Measurements from ENCODE around the gene GLIS2.

Gene GLIS2

DNA sequence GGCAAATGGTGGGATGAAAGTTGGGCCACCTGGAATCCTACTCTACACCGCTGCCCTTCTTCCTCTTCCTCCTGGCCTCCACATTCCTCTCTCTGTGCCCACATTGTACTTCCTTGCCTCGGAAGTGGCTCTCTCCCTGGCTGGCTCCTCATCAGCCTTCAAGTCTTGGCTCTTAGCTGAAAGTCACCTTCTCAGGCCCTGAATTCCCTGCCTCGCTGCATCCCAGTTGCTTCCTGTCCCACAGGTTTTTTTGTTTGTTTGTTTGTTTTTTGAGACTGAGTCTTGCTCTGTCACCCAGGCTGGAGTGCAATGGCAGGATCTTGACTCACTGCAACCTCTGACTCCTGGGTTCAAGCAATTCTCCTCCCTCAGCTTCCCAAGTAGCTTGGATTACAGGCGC lies 37.8 kb downstream of the GLIS2 start:
- no peak for DNase-seq

- DNase-seq = no peak
These were observed 38.9 kb downstream of the GLIS2 start for GRCh38 chr16:4354512-4355409.

- no peak for DNase-seq
These were observed 41.0 kb downstream of the GLIS2 start for GRCh38 chr16:4356820-4357219.

DNA sequence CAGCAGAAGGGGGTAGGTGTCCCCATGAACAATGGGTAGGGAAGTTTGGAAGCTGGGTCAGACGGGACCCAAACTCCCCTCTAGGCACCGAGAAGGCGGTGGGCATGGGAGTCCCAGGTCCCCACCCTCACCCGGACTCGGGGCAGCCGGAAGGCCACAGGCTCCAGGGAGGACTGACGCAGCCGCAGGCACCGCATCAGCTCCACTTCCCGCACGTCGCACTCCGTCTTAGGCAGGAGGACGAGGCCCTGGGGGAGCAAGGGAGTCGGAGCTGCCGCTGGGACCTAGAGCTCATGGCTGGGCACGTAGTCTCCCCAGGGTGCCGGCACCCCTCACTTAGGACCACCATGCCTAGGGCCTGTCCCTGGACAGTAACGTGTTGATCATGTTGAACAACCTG lies 42.4 kb downstream of the GLIS2 start:
- no peak for DNase-seq

- DNase-seq = peak in 1 of 2 experiments; percentile 59
These were observed 43.1 kb downstream of the GLIS2 start for GRCh38 chr16:4358831-4359561.

DNA sequence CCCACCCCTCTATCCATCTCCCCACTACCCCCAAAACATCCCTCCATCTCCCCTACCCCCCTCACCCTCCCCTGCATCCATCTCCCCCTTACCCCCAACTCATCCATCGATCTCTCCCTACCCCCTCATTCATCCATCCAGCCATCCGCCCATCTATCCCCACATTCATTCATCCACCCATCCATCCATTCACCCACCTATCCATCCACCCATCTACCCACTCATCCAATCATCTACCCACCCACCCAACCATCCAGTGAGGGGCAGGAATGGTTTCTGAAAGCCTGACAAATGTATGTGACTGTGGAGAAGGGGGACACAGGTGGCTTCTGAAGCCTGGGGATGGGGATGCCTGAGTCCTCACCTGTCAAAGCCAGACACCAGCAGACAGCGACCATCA lies 44.0 kb downstream of the GLIS2 start:
- no peak for DNase-seq

- peak in 1 of 2 experiments; percentile 60 for DNase-seq
These were observed 44.7 kb downstream of the GLIS2 start for GRCh38 chr16:4360538-4361021.

DNA sequence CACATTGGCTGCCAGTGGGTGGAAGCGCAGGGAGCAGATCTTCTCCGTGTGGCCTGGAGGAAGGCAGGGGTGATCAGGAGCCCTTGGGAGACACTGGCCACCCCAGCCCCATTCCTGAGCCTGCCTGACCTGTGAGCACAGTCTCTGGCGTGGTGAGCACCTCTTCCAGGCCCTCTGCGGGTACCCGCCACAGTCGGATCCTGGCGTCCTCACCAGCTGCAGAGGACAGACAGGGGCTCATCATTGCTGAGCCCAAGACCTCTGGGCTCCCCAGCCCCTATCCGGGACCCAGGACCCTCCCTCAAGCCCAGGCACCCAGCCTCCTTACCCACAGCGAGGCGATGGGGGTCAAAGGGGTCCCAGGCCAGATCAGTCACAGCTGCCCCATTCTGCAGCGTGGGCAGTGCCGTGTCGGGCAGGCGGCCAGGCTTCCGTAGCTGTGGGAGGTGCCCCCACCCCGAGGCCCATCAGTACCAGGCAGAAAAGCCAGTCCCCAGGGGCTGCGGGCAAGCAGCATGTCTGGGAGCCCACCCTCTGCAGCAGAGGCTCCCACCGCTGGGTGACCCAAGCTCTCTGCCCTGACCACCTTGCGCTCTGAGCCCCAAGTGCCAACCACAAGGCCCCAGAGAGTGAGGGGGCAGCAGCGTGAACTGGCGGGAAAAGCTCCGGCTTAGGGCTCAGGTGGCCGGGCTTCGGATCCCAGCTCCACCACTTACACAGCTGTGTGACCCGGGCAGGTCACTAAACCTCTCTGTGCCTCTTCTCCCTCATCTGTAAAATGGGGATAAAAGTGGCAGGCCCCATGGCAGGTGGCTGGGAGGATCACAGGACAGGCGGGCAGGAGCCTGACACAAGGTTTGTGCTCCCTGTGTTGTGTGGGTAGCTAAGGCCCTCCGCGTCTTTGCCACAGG lies 45.4 kb downstream of the GLIS2 start:
- no peak for DNase-seq

GRCh38 chr16:4361944-4362311 lies 46.1 kb downstream of the GLIS2 start:
- no peak for DNase-seq

- no peak for DNase-seq
These were observed 46.7 kb downstream of the GLIS2 start for GRCh38 chr16:4362476-4363135.

GRCh38 chr16:4364196-4365013 lies 48.5 kb downstream of the GLIS2 start:
- no peak for DNase-seq

- no peak for DNase-seq
These were observed 49.1 kb downstream of the GLIS2 start for GRCh38 chr16:4365014-4365406.

GRCh38 chr16:4365615-4366014 lies 49.7 kb downstream of the GLIS2 start:
- no peak for DNase-seq

DNA sequence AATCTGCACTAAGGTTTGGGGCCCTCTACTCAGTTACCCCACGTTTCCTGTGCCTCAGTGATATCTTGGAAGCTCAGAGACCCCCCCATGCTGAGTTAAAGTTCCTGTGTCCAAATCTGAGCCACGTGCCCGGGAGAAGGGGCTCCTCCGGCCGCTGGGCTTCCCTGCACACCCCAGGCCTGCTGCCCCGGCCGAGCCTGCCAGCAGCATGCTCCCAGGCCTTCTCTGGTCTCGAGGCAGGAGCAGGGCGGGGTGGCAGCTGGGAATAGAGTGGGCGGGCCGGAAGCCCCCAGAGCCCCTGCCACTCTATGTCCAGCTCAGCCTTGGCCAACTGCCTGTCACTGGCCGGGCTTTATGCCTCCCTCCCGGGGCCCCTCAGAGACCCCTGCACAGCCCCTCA lies 50.1 kb downstream of the GLIS2 start:
- no peak for DNase-seq

- DNase-seq = no peak
These were observed 51.6 kb downstream of the GLIS2 start for GRCh38 chr16:4367393-4367856.

- DNase-seq = no peak
These were observed 53.3 kb downstream of the GLIS2 start for GRCh38 chr16:4369007-4369733.

DNA sequence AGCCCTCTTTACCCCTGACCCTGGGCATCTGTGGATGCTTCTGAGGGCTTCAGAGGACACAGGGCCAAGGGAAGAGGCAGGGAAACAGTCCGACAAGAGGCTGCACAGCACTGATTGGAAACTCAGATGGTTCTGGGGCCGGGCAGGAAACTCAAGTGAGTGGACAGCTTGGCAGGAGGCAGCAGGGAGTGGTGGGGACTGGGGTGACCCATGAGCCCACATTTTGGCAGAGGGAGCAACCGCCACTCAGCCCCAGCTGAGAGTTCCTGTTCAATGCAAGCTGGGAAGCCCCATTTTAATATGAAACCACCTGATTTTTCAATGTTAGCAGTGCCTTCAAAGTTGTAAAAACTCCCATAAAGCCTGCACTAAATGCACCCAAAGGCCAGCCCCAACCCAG lies 54.3 kb downstream of the GLIS2 start:
- no peak for DNase-seq

DNA sequence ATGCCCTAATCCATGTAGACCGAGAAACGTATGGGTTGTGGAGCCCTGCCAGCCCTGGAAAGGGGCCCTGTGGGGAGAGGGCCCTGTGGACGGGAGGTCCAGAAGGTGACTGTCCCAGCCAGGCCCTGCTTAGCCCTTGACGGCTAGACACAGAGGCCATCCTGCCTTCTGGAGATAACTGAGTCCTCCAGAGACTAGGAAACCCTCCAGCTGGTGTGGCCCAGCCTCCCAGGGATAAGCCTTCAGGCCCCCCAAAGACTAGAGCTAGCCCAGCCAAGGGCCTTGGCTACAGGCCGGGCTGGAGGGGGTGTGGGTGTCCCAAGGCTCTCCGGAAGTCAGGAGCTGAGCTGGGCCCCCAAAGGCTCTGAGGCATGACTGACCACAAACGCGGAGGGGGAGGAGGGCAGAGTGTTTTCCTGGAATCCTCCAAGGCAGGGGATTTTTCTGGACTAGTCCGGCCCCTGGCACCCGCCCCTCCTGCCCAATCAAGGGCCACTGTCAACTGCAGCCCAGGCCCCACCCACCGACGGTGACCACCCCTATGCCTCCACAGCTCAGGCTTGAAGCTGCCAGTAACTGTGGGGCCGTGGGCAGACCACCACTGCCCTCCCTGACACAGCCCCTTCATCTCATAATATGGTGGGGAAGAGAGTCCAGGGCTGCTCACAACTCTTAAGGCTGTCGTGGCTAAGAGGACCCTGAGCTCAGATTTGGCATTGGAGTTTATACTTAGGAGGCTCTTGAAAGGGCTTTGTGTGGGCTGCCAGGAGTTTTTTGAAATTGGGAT lies 54.9 kb downstream of the GLIS2 start:
- no peak for DNase-seq

- peak in 1 of 2 experiments; percentile 79 for DNase-seq
These were observed 55.6 kb downstream of the GLIS2 start, which contains the start of gene VASN for GRCh38 chr16:4371357-4372000. Gene VASN, plus strand, starts transcription at chr16:4371848. Its CDS starts 9,030 bp downstream, at chr16:4380878.

All from NCI-H526 (cell line).